ENCODE results near the gene COX7B. TPM values are rescaled to one million over a fixed set of nuclear protein-coding genes. Genes with fewer than 3 reads are reported as not detected.

The COX7B gene
- total RNA-seq, 1 donor from 2014 or later: 500 TPM

DNA sequence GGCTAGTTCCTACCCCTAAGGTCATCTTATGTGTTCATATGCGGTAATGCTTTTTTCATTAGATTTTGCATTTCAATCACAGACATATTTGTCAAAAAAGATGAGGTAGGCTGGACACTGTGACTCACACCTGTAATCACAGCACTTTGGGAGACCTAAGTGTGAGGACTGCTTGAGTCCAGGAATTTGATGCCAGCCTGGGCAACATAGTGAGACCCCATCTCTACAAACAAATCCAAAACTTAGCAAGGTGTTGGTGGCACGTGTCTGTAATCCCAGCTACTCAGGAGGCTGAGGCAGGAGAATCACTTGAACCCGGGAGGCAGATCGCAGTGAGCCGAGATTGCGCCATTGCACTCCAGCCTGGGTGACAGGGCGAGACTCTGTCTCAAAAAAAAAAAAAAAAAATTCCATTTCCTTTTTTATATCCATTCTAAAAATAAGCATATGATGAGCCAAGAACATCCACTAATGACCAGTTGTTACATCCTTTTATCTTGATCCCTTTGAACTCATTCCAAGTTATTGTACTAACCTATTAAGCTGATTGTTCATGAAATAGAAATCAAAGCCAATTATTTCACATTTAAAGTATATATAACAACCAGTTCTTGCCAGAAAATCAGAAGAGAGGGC lies 46.8 kb downstream of the COX7B start:
- H3K9me3 ChIP-seq (ENCODE audit: low read depth): no peaks in the 10 kb centered on the region
- no peaks in the 10 kb centered on the region for H3K4me1 ChIP-seq
- Mint-ChIP-seq H3K36me3 (peaks cover 2% of the 10 kb centered on the region), H3K4me1 (no peaks in the 10 kb centered on the region), H3K27ac (no peak overlapping the region), H3K9me3 (peaks cover 3% of the 10 kb centered on the region), H3K4me3 (no peak overlapping the region), H3K27me3 (ENCODE audit: insufficient read depth, low read depth) (no peaks in the 10 kb centered on the region)
- no peak for TF ChIP-seq EZH2phosphoT487 (IDR thresholded peaks at IDR 0.05)
- no peak for TF ChIP-seq EZH2 (IDR thresholded peaks at IDR 0.05)
- no peak for TF ChIP-seq CTCF (IDR thresholded peaks at IDR 0.05)
- H3K9ac ChIP-seq: no peak overlapping the region
- H2AFZ ChIP-seq (replicated peaks): no peak overlapping the region
- H3K4me3 ChIP-seq: no peak overlapping the region
- no peak overlapping the region for H3K27ac ChIP-seq
- H3K79me2 ChIP-seq (ENCODE audit: low read depth): no peaks in the 10 kb centered on the region
- H3K27me3 ChIP-seq: no peaks in the 10 kb centered on the region
- no peak for DNase-seq (ENCODE audit: low spot score)
- H3K4me2 ChIP-seq: no peak overlapping the region
- no peaks in the 10 kb centered on the region for H3F3A ChIP-seq (ENCODE audit: low read depth)
- H3K36me3 ChIP-seq: no peaks in the 10 kb centered on the region
- H4K20me1 ChIP-seq (ENCODE audit: low read depth): no peaks in the 10 kb centered on the region

DNA sequence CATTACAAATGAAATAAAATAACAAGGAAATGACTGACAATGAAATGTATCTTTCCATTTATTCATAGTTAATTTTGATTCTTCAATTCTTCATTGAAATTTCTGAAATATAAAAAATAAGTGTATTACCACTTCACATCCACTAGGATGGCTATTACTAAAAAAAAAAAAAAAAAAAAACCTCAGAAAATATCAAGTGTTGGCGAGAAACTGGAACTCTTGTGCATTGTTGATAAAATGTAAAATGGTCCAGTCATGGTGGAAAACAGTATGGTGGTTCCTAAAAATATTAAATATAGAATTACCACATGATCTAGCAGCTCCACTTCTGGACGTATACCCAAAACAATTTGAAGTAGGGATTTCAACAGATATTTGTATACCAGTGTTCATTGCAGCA lies 47.3 kb downstream of the COX7B start:
- Mint-ChIP-seq H3K4me1 (no peaks in the 10 kb centered on the region), H3K36me3 (peaks cover 2% of the 10 kb centered on the region), H3K9me3 (peaks cover 3% of the 10 kb centered on the region), H3K27me3 (ENCODE audit: insufficient read depth, low read depth) (no peaks in the 10 kb centered on the region), H3K27ac (no peak overlapping the region), H3K4me3 (no peak overlapping the region)
- Histone ChIP-seq H2AFZ (replicated peaks) (no peak overlapping the region), H3K79me2 (ENCODE audit: low read depth) (no peaks in the 10 kb centered on the region), H3K36me3 (no peaks in the 10 kb centered on the region), H4K20me1 (ENCODE audit: low read depth) (no peaks in the 10 kb centered on the region), H3K4me2 (no peak overlapping the region), H3F3A (ENCODE audit: low read depth) (no peaks in the 10 kb centered on the region), H3K4me1 (no peaks in the 10 kb centered on the region), H3K4me3 (no peak overlapping the region), H3K27me3 (no peaks in the 10 kb centered on the region), H3K9me3 (ENCODE audit: low read depth) (no peaks in the 10 kb centered on the region), H3K27ac (no peak overlapping the region), H3K9ac (no peak overlapping the region)
- TF ChIP-seq EZH2phosphoT487 (IDR thresholded peaks at IDR 0.05) (no peak), CTCF (IDR thresholded peaks at IDR 0.05) (no peak), EZH2 (IDR thresholded peaks at IDR 0.05) (no peak)
- no peak for DNase-seq (ENCODE audit: low spot score)

DNA sequence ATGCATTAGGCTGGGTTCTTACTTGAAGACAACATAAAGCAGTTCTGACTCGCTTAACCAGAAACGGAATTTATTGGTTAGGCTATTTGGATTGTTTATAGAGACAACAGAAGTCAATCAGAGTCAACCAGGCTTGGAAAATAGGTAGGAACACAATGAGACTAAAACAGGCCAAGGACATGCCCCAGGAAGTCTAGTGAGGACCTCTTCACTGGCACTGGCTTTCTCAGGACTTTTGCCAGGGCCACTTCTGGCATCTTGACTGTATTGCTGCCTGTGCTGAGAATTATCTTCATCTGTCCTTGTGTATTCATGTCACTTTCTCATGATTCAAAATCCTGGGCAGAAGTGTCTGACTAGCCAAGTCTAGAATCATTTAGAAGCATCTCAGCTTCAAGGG lies 50.6 kb downstream of the COX7B start:
- H3F3A ChIP-seq (ENCODE audit: low read depth): no peaks in the 10 kb centered on the region
- DNase-seq (ENCODE audit: low spot score): no peak
- Mint-ChIP-seq H3K4me1 (no peaks in the 10 kb centered on the region), H3K4me3 (no peak overlapping the region), H3K27ac (no peak overlapping the region), H3K9me3 (peaks cover 3% of the 10 kb centered on the region), H3K36me3 (peaks cover 2% of the 10 kb centered on the region), H3K27me3 (ENCODE audit: insufficient read depth, low read depth) (no peaks in the 10 kb centered on the region)
- H3K27ac ChIP-seq: no peak overlapping the region
- no peaks in the 10 kb centered on the region for H3K4me1 ChIP-seq
- no peaks in the 10 kb centered on the region for H3K79me2 ChIP-seq (ENCODE audit: low read depth)
- H3K4me3 ChIP-seq: no peak overlapping the region
- no peaks in the 10 kb centered on the region for H3K9me3 ChIP-seq (ENCODE audit: low read depth)
- H3K27me3 ChIP-seq: no peaks in the 10 kb centered on the region
- H3K9ac ChIP-seq: no peak overlapping the region
- H3K4me2 ChIP-seq: no peak overlapping the region
- no peaks in the 10 kb centered on the region for H3K36me3 ChIP-seq
- TF ChIP-seq CTCF (IDR thresholded peaks at IDR 0.05) (no peak), EZH2 (IDR thresholded peaks at IDR 0.05) (no peak), EZH2phosphoT487 (IDR thresholded peaks at IDR 0.05) (no peak)
- no peak overlapping the region for H2AFZ ChIP-seq (replicated peaks)
- H4K20me1 ChIP-seq (ENCODE audit: low read depth): no peaks in the 10 kb centered on the region

Measured in neural progenitor cell (in vitro differentiated cells).